ENCODE data around the gene TARS1.

GRCh38 chr5:33468775-33469435 lies 28.1 kb downstream of the TARS1 start:
- TF ChIP-seq, protein P1, sequence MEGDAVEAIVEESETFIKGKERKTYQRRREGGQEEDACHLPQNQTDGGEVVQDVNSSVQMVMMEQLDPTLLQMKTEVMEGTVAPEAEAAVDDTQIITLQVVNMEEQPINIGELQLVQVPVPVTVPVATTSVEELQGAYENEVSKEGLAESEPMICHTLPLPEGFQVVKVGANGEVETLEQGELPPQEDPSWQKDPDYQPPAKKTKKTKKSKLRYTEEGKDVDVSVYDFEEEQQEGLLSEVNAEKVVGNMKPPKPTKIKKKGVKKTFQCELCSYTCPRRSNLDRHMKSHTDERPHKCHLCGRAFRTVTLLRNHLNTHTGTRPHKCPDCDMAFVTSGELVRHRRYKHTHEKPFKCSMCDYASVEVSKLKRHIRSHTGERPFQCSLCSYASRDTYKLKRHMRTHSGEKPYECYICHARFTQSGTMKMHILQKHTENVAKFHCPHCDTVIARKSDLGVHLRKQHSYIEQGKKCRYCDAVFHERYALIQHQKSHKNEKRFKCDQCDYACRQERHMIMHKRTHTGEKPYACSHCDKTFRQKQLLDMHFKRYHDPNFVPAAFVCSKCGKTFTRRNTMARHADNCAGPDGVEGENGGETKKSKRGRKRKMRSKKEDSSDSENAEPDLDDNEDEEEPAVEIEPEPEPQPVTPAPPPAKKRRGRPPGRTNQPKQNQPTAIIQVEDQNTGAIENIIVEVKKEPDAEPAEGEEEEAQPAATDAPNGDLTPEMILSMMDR (conservative IDR thresholded peaks at IDR 0.05): no peak
- no peak for TF ChIP-seq ZFX (IDR thresholded peaks at IDR 0.05)

Measured in C4-2B (cell line).